Measurements from ENCODE around the gene CYP17A1. TPM values are rescaled to one million over a fixed set of nuclear protein-coding genes. Genes with fewer than 3 reads are reported as not detected.

CYP17A1 gene
- total and polyA plus RNA-seq, 11 donors, result 0.25 TPM; not detected in 10

GRCh38 chr10:102796407-102797176 is 40.6 kb downstream of the CYP17A1 start:
- ATAC-seq (peak; percentile 96 to 97 (median 96)), DNase-seq (peak; percentile 90 to 96 (median 92))
- 10 to 15% (median 13%) methylated on average over 9 of the region's 9 CpGs for WGBS, 4 donors
- H3K4me1 ChIP-seq, result peaks cover 20 to 99% (median 83%) of the 10 kb centered on the region in 12 donors
- TF ChIP-seq CTCF (IDR thresholded peaks at IDR 0.05), result no peak
- TF ChIP-seq POLR2A (IDR thresholded peaks at IDR 0.05), result peak in 1 of 2 donors; percentile 63
- H3K4me3 ChIP-seq, result peak overlapping the region in 9 of 12 donors; percentile 4 to 34 (median 18)
- H3K36me3 ChIP-seq, result peaks cover 0 to 45% (median 23%) of the 10 kb centered on the region in 9 donors
- intact Hi-C loops (cut with DNase I), result loop anchor here in 4 of 10 donors (1.0 to 10.0 kb wide), 4 partner anchors 19 to 54 kb away; partner anchors contain the start of gene WBP1L (in 2 of the 4)
- no peaks in the 10 kb centered on the region for H3K9me3 ChIP-seq
- H3K27me3 ChIP-seq, result no peaks in the 10 kb centered on the region
- peak overlapping the region; percentile 75 to 93 (median 84) for H3K27ac ChIP-seq

DNA sequence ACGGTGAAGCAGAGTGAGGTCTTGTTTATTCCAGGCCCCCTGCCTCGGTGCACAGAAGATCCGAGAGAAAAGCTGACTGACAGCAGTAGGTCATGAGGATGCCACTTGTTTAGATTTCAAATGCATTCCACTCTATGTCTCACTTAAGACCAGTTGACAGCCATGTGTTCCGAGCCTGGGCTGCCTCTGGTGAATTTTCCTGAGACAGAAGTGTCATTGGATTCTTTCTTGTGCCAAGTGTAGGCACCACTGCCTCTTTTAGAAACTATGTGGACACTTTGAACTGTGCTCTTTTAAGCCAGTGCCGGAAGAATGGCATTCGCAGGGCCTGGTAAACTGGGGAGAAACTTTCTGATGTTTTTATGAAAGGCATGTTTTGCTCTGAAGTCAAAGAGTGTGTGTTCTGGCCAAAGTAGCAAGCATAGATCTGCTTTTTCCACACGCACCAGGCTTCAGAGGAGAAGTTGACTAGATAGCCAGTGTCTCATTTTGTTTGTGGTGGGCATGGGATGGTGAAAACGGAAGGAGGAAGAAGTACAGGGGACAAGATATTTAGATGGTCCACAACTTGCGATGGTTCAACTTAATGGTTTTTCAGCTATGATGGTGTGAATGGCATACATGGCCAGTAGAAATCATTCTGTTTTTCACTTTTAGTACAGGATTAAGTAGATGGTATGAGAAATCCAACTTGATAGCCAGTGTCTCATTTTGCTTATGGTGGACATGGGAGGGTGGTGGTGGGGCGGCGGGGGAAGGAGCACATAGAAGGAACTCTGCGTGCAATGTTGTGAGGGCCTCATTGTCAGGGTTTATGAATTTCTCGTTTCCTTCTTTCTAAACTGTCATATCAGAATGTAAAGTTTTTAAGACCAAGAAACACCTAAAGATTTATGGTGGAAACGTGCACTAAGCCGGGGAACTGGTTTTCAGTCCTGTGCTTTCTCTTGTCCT is 41.5 kb downstream of the CYP17A1 start:
- no peaks in the 10 kb centered on the region for H3K27me3 ChIP-seq
- 54 to 63% (median 57%) methylated on average over 13 to 15 of the region's 15 CpGs for WGBS, 4 donors
- H3K9me3 ChIP-seq, result no peaks in the 10 kb centered on the region
- no peak for TF ChIP-seq POLR2A (IDR thresholded peaks at IDR 0.05)
- no peak for TF ChIP-seq CTCF (IDR thresholded peaks at IDR 0.05)
- H3K4me3 ChIP-seq, result peak overlapping the region in 1 of 12 donors; percentile 4
- H3K4me1 ChIP-seq, result peaks cover 15 to 99% (median 79%) of the 10 kb centered on the region in 12 donors
- intact Hi-C loops (cut with DNase I), result loop anchor here in 4 of 10 donors (1.0 to 10.0 kb wide), 4 partner anchors 18 to 53 kb away; partner anchors contain the start of gene WBP1L (in 2 of the 4)
- H3K27ac ChIP-seq, result peak overlapping the region; percentile 75 to 93 (median 84)
- H3K36me3 ChIP-seq, result peaks cover 0 to 43% (median 20%) of the 10 kb centered on the region in 9 donors
- ATAC-seq (peak; percentile 31 to 61 (median 54)), DNase-seq (peak in 2 of 5 donors; percentile 19 to 48)

DNA sequence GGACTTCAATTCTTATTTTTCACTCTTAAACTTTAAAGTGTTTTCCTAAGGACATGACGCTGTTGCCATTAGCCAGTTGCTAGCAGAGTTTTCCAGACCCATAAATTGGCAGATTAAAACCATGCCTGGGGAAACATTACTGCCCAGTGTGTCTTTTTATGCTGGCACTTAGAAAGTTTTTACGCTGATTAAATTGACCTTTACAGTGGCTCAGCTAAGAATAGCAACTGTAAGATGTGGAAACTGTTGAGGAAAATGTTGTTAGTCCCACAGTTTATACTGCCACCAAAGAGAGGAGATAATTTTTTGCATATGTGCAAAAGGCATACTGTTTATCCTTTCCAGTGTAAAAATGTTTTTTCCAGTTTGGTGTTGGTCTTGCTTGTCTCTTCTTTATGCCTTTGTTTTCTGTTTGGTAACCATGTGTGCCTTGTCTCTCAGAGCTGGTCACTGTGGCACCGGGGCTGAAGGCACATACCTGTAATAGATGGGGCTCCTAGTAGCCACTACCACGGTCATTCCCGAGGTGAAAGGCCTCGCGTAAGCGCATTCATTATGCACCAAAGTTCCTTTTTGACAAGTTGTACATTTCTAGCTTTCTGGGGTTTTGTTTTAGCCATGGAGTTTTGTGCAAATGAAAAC is 45.3 kb downstream of the CYP17A1 start:
- ATAC-seq, result peak in 2 of 4 donors; percentile 27 to 40
- intact Hi-C loops (cut with DNase I), result loop anchor here in 1 of 10 donors (10.0 kb wide), 1 partner anchor 47 kb away; the partner anchor contains the start of gene WBP1L
- Histone ChIP-seq H3K4me1 (peaks cover 11 to 90% (median 57%) of the 10 kb centered on the region in 12 donors), H3K27ac (peak overlapping the region; percentile 30 to 85 (median 64)), H3K27me3 (no peaks in the 10 kb centered on the region), H3K9me3 (peaks cover 0 to 4% (median 0%) of the 10 kb centered on the region in 12 donors), H3K36me3 (peaks cover 0 to 11% (median 0%) of the 10 kb centered on the region in 9 donors), H3K4me3 (no peak overlapping the region)
- 54 to 70% (median 56%) methylated on average over 8 of the region's 8 CpGs for WGBS, 4 donors
- TF ChIP-seq POLR2A (IDR thresholded peaks at IDR 0.05), result no peak
- TF ChIP-seq CTCF (IDR thresholded peaks at IDR 0.05), result no peak
- no peak for DNase-seq
